Measurements from ENCODE around the gene KRT14. TPM values are rescaled to one million over a fixed set of nuclear protein-coding genes. Genes with fewer than 3 reads are reported as not detected.
"Not testable (repeated sequence)": the region's sequence is repeated elsewhere in the genome, so short reads cannot be mapped to it uniquely, and the experiment has no call there.

The KRT14 gene
- total RNA-seq, 1 donor from 2014 or later, result not detected

DNA sequence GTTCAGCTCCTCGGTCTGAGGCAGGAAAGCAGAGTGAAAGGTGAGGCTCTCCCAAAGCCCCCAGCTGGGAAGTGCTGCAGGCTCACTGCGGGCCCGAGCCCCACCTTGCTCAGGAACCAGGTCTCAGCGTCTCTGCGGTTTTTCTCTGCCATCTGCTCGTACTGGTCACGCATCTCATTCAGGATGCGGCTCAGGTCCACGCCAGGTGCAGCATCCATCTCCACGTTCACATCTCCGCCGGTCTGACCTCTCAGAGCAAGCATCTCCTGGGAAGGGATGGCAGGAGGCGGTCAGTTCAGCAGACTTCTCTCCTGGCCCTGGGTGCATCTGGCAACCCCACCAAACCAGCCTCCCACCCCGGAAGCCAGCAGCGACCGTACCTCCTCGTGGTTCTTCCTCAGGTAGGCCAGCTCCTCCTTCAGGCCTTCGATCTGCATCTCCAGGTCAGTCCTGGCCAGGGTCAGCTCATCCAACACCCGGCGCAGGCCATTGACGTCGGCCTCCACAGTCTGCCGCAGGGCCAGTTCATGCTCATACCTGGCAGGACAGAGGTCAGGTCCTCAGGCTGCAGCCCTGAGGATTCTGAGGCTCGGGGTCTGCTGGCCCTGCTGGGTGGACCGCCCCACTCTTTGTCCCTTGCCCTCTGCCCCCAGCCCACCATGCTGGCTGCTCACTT is 24.4 kb upstream of the KRT14 start:
- no peak for DNase-seq (ENCODE audit: low spot score)
- ATAC-seq, result no peak

GRCh38 chr17:41610061-41610517 is 23.4 kb upstream of the KRT14 start:
- DNase-seq (ENCODE audit: low spot score); ATAC-seq: not testable (repeated sequence)

DNA sequence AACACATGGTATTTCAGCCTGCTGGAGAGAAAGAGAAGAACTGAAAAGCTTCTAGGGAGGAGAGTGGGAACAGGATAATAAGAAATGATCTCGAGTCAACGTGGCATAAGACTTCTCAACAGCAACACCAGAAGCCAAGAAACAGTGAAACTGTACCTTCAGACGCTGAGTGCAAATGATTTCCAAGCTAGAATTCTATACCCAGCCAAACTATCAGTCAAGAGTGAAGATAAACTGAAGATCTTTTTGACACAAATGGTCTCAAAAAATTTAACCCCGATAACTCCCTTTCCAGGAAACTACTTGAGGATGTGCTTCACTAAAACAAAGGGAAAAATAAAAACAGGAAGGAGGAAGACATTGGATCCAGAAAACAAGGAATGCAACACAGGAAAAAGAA is 20.2 kb upstream of the KRT14 start:
- not testable (repeated sequence) for ATAC-seq; DNase-seq (ENCODE audit: low spot score)

- DNase-seq (ENCODE audit: low spot score), result no peak
- ATAC-seq, result no peak
Observed at GRCh38 chr17:41602524-41602923, 15.8 kb upstream of the KRT14 start.

DNA sequence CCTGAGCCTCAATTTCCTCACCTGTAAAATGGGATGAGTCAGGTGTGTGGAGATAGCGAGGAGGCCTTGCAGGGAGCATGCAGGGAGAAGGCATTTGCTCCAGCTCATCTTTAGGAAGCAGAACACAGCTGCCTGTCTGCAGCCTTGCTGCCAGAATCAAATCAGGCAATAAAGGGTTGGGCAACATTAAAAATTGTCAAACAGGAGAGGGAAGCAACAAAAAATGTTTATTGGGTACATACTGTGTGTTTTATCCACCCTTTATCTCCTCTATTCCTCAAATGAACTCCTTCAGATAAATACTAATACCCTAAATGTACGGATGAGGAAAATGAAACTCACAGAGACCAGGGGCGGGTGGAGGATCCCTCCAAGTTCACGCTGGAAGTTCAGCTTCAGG is 13.6 kb upstream of the KRT14 start:
- ATAC-seq, result no peak
- DNase-seq (ENCODE audit: low spot score), result no peak

GRCh38 chr17:41599680-41600079 is 13.0 kb upstream of the KRT14 start:
- ATAC-seq (no peak), DNase-seq (ENCODE audit: low spot score) (no peak)

GRCh38 chr17:41595585-41595984 is 8.9 kb upstream of the KRT14 start:
- no peak for ATAC-seq
- no peak for DNase-seq (ENCODE audit: low spot score)

DNA sequence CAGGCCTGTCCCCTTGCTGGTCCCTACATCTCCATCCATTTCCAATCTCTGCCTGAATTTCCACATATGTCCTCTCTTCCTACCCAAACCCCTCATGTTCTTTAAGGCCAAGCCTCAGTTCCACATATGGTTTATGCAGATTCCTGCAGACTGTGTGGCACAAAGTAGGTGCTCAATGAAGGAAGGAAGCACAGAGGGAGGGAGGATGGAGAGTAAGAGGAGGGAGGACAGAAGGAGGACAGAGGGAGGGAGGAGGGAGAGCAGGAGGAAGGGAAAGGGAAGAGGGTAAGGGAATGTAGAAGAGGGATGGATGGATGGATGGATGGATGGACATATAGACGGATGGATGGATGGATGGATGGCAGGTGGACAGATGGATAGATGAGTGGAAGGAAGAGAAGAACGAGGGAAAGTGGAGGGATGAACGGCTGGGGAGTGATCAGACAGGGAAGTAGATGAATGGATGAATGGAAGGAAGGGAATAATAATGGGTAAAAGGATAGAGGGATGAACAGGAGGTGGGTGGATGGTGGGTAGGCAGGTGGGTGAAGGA is 7.7 kb upstream of the KRT14 start:
- ATAC-seq (no peak), DNase-seq (ENCODE audit: low spot score) (no peak)

- ATAC-seq (no peak), DNase-seq (ENCODE audit: low spot score) (no peak)
Observed at GRCh38 chr17:41593306-41593981, 6.7 kb upstream of the KRT14 start.

DNA sequence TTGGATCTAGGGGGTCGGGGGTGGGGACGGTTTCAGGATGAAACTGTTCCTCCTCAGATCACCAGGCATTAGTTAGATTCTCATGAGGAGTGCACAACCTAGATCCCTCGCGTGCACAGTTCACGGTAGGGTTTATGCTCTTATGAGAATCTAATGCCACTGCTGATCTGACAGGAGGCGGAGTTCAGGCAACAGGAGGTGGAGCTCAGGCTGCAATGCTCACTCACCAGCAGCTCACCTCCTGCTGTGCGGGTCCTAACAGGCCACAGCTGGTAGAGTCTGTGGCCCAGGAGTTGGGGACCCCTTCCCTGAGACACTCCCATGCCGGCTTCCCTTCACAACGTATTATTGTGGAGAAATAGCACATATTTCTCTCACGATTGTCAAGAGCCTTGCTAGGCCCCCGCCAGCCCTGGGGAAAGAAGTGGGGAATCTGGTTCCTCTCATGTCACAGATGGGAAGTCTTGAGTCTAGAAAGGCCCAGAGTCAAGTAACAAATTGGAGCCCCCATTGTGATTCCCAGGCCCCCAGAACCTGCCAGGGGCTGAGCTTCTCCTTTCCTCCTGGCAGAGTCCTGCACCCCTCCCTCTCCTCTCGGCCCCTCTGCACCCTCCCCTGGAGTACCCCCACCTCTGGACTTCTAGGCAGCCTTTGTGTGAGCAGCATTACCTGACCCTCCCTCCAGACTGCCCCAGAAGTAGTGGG is 6.1 kb upstream of the KRT14 start:
- ATAC-seq (no peak), DNase-seq (ENCODE audit: low spot score) (no peak)

GRCh38 chr17:41589301-41589700 is 2.6 kb upstream of the KRT14 start:
- DNase-seq (ENCODE audit: low spot score) (no peak), ATAC-seq (no peak)

- no peak for ATAC-seq
- DNase-seq (ENCODE audit: low spot score), result no peak
Observed at GRCh38 chr17:41588126-41588810, 1.6 kb upstream of the KRT14 start.

GRCh38 chr17:41585301-41586056 is 1.2 kb downstream of the KRT14 start:
- ATAC-seq, result no peak

DNA sequence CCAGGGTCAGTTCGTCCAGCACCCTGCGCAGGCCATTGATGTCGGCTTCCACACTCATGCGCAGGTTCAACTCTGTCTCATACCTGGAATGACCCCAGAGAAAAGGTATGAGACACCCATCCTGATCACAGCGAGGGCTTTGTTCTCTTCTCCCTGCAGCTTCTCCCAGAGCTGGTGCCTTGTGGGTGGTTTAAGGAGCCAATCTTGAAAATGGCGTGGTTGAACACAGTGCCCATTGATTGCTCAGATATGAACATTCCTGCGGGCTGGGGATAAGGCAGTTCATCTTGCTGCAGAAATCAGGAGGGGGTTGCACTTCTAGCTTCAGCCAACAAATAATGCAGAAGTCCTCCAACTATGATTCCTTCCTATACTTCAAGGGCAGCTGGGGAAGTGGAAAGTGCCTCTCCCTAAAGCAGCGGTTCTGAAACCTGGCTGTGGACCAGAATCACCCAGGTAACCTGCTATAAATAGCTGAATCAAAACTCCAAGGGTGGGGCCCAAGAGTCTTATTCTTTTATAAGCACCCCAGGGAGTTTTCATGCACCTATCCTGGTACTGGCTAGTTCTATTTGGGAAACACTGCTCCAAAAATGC is 2.3 kb downstream of the KRT14 start:
- not testable (repeated sequence) for DNase-seq (ENCODE audit: low spot score); ATAC-seq

More at GRCh38 chr17:41585301-41586056, 1.2 kb downstream of the KRT14 start:
- DNase-seq (ENCODE audit: low spot score), result no peak

- ATAC-seq (no peak), DNase-seq (ENCODE audit: low spot score) (no peak)
Observed at GRCh38 chr17:41583137-41584127, 3.3 kb downstream of the KRT14 start.

DNA sequence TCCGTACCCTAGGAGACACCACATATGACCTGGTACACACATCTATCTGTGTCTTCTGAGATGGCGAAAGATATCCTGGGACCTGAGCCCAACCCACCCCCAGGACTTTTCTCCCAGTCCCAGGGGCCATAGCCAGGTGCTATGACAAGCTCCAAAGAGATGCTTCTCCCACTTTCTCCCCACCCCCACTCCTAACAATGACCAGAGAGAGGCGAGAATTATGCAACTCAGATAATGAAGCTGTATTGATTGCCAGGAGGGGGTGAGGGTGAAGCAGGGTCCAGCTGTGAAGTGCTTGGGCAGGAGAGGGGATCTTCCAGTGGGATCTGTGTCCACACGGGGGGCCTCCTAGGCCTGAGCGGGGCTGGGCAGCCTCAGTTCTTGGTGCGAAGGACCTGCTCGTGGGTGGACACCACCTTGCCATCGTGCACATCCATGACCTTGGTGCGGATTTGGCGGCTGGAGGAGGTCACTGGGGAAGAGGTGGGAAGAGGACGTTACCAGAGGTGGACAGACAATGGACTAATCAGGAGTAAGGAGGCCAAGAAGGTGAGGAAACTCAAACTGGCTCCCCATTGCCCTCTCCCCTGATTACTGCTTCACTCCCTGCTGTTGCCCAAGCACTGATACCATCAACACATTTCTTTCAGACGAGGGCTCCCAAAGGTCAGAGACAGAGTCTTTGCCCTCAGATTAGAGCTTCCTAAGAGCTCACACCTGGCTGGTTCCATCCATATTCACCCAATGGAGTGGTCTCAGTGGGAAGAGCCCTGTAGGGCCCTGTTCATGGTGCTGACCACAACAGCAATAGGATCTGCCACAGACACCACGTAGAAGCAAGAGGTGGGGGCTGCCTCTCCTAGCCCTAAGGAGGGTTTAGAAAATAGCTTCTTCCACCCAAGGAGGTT is 4.4 kb downstream of the KRT14 start:
- not testable (repeated sequence) for DNase-seq (ENCODE audit: low spot score); ATAC-seq

- DNase-seq (ENCODE audit: low spot score) (no peak), ATAC-seq (no peak)
Observed at GRCh38 chr17:41581366-41582060, 5.2 kb downstream of the KRT14 start.
